HepG2 (cell line): ENCODE data around the gene WDR62. TPM values are rescaled to one million over a fixed set of nuclear protein-coding genes. Genes with fewer than 3 reads are reported as not detected.

ENCODE experiments used
- ATAC-seq: fragments of 200-7000 bp; cut with Tn5 transposase; 3 replicates; pipeline ENCODE4 v1.9.1; 2020; ENCODE audit warnings: mild to moderate bottlenecking, moderate library complexity
- BruUV-seq: library from RNA; stranded (reverse); fragments of 400-500 nt; replicated peaks from 2 replicates; lab custom pipeline; 2021; lab: Mats Ljungman, UMichigan
- CTCF ChIA-PET: fragments of 300-600 bp; formaldehyde crosslinking; extraction: SDS; loops from one replicate; lab custom pipeline; 2021; ENCODE audit warnings: low total read pairs, inconsistent platforms, low intra/inter-chr PET ratio; lab: Yijun Ruan, JAX
- POLR2A ChIA-PET: fragments of 350-600 bp; sonication (Branson Sonifier 250); formaldehyde crosslinking; loops from one replicate; lab custom pipeline; 2020; ENCODE audit warnings: antibody characterized with exemption, inconsistent platforms; lab: Yijun Ruan, JAX
- DNase-seq: peaks from one replicate; pipeline ENCODE4 v3.0.0-alpha.2; 2015; ENCODE audit warnings: low spot score
- FAIRE-seq: peaks from 3 replicates; lab custom pipeline; 2011; peaks lifted over from hg19 to GRCh38; lab: Jason Lieb, UNC
- H2AFZ ChIP-seq: one replicate; pipeline ENCODE4 v1.6.1; 2011; ENCODE audit warnings: low read length, inconsistent platforms
- H3K27ac ChIP-seq: fragments of 300-600 bp; 3 replicates; pipeline ENCODE4 v1.8.0; 2011; ENCODE audit warnings: mixed run types, mild to moderate bottlenecking, mixed read lengths, low read length, inconsistent platforms; ENCODE audit not compliant: insufficient read depth; ENCODE audit errors: extremely low read length
- H3K27me3 ChIP-seq, 2 experiments: fragments of 200-600 bp in 1 of 2; 2 replicates in 1 of 2; 3 replicates in 1 of 2; pipeline versions ENCODE4 v1.6.0 to v1.8.0; 2011; ENCODE audit warnings: low read length in 2 of 2, mild to moderate bottlenecking in 2 of 2, moderate library complexity in 2 of 2, inconsistent platforms in 1 of 2; ENCODE audit not compliant: insufficient read depth in 2 of 2, control insufficient read depth in 1 of 2
- H3K36me3 ChIP-seq, 2 experiments: fragments of 200-600 bp in 1 of 2; replicated peaks in 1 of 2; 2 replicates in 1 of 2; 3 replicates in 1 of 2; pipeline versions ENCODE4 v1.5.1 to v1.8.0; 2011; ENCODE audit warnings: low read length in 2 of 2, inconsistent platforms in 1 of 2; ENCODE audit not compliant: insufficient read depth in 2 of 2, control insufficient read depth in 1 of 2
- H3K4me1 ChIP-seq: 2 replicates; pipeline ENCODE4 v1.5.1; 2012; ENCODE audit warnings: low read length, inconsistent platforms; ENCODE audit not compliant: insufficient read depth
- H3K4me2 ChIP-seq: 2 replicates; pipeline ENCODE4 v1.6.0; 2011; ENCODE audit warnings: low read depth, low read length, inconsistent platforms
- H3K4me3 ChIP-seq, 3 experiments: fragments of 200-600 bp in 1 of 3; sonication (generic), shearing (Covaris generic) in 1 of 3; replicated peaks in 1 of 3; 2 replicates each; pipeline ENCODE4 v1.5.1; 2011 to 2016; ENCODE audit warnings: low read length in 3 of 3, inconsistent platforms in 2 of 3, low read depth in 2 of 3, mild to moderate bottlenecking in 2 of 3, control low read depth in 1 of 3, mixed read lengths in 1 of 3; ENCODE audit not compliant: insufficient read depth in 1 of 3
- H3K79me2 ChIP-seq: one replicate; pipeline ENCODE4 v1.6.1; 2011; ENCODE audit warnings: low read length, inconsistent platforms; ENCODE audit not compliant: insufficient read depth
- H3K9ac ChIP-seq: 2 replicates; pipeline ENCODE4 v1.6.0; 2011; ENCODE audit warnings: mild to moderate bottlenecking, low read depth, low read length, inconsistent platforms; ENCODE audit not compliant: insufficient read depth
- H3K9me3 ChIP-seq: 2 replicates; pipeline ENCODE4 v1.5.1; 2012; ENCODE audit warnings: mild to moderate bottlenecking, low read length
- H4K20me1 ChIP-seq: 2 replicates; pipeline ENCODE4 v1.6.0; 2011; ENCODE audit warnings: inconsistent platforms, mild to moderate bottlenecking, low read length, moderate library complexity; ENCODE audit not compliant: insufficient read depth
- HDAC1 ChIP-seq: sonication (generic); formaldehyde crosslinking; IDR thresholded peaks from 2 replicates; pipeline ENCODE4 v1.5.1; 2020; ENCODE audit warnings: mild to moderate bottlenecking, missing genetic modification reagents
- KLF6 ChIP-seq: IDR thresholded peaks from 2 replicates; pipeline ENCODE4 v1.8.0; 2016; ENCODE audit warnings: missing biosample characterization, missing genetic modification reagents
- MED13 ChIP-seq: sonication (generic); formaldehyde crosslinking; IDR thresholded peaks from 2 replicates; pipeline ENCODE4 v1.5.0; 2020; ENCODE audit warnings: missing genetic modification reagents
- NFKBIZ ChIP-seq: IDR thresholded peaks from 2 replicates; pipeline ENCODE4 v1.6.1; 2018; ENCODE audit warnings: missing genetic modification reagents, missing compliant biosample characterization
- POLR2A ChIP-seq, 2 experiments: IDR thresholded peaks; 2 replicates each; pipeline ENCODE4 v1.6.1; 2011; ENCODE audit warnings: low read depth in 2 of 2, low read length in 2 of 2, mild to moderate bottlenecking in 1 of 2, moderate library complexity in 1 of 2; ENCODE audit not compliant: insufficient read depth in 1 of 2
- SMAD9 ChIP-seq: sonication (generic); formaldehyde crosslinking; IDR thresholded peaks from 2 replicates; pipeline ENCODE4 v1.5.1; 2020; ENCODE audit warnings: mild to moderate bottlenecking, missing genetic modification reagents
- ZNF407 ChIP-seq: sonication (generic); formaldehyde crosslinking; IDR thresholded peaks from one replicate; pipeline ENCODE4 v1.5.1; 2020; ENCODE audit warnings: mild to moderate bottlenecking, missing genetic modification reagents; ENCODE audit errors: not compliant biosample characterization
- ZNF567 ChIP-seq: sonication (generic); formaldehyde crosslinking; IDR thresholded peaks from 2 replicates; pipeline ENCODE4 v1.8.1; 2023; ENCODE audit warnings: mild to moderate bottlenecking, missing genetic modification reagents, borderline replicate concordance
- ZNF614 ChIP-seq: IDR thresholded peaks from 2 replicates; pipeline ENCODE4 v1.6.1; 2018; ENCODE audit warnings: missing biosample characterization, missing genetic modification reagents, inconsistent platforms, borderline replicate concordance
- WGBS: methylation state at CpG from one replicate; pipeline ENCODE4 v1.1.6; 2017; ENCODE audit warnings: low lambda C conversion rate; 5-methylcytosine and 5-hydroxymethylcytosine counted together
- in situ Hi-C: cut with HindIII; loops from 2 replicates; pipeline ENCODE4 v1.10.0; 2017; ENCODE audit warnings: low pct_unique_long_range_greater_than_20kb; ENCODE audit not compliant: extremely low pct_ligation_motif_present
- intact Hi-C: fragments of 100-400 bp; cut with micrococcal nuclease; formaldehyde crosslinking; loops from one replicate; pipeline ENCODE4 v1.10.0; 2022; ENCODE audit not compliant: unreplicated experiment
- polyA plus RNA-seq, 8 experiments: library from polyadenylated mRNA; depleted of rRNA in 3 of 8; stranded (reverse) in 7 of 8; unstranded in 1 of 8; fragments of >200 nt; fragmentation: Illumina TruSeq in 4 of 8; extraction: Trizol in 4 of 8; gene quantifications; 2 replicates each; pipeline versions ENCODE4 v1.2.1 to v1.2.3, GENCODE V29; 2011 to 2016; ENCODE audit warnings: low read depth in 4 of 8, missing spikeins in 1 of 8, mixed read lengths in 1 of 8; ENCODE audit not compliant: insufficient read depth in 1 of 8
- total RNA-seq, 5 experiments: library from RNA; depleted of rRNA; stranded (reverse); fragments of >200 nt; fragmentation: Illumina TruSeq; extraction: Trizol; gene quantifications; 2 replicates each; pipeline ENCODE4 v1.2.3, GENCODE V29; 2016; ENCODE audit warnings: low read depth in 1 of 5

Gene WDR62
- total and polyA plus RNA-seq, 2 of the 13 experiments (the other 11 are each of a cell fraction or from before 2014, with no cell fraction given) = 5.8 to 12.5 TPM

GRCh38 chr19:36009633-36010379 is 44.9 kb upstream of the WDR62 start:
- in situ Hi-C loops = no loop called here
- H4K20me1 ChIP-seq = no peaks in the 10 kb centered on the region
- no peak overlapping the region for H2AFZ ChIP-seq
- H3K4me3 ChIP-seq = no peak overlapping the region
- no peaks in the 10 kb centered on the region for H3K9me3 ChIP-seq
- ChIA-PET CTCF (no interaction called here), POLR2A (no interaction called here)
- intact Hi-C loops = loop anchor here (2.0 kb wide), 1 partner anchor 33 kb away; no protein-coding TSS in a partner anchor
- no peaks in the 10 kb centered on the region; a peak in 1 of 5 replicates for H3K27me3 ChIP-seq
- BruUV-seq = no TSS peak
- H3K36me3 ChIP-seq = no peaks in the 10 kb centered on the region
- no peak for DNase-seq
- no peak for FAIRE-seq
- H3K4me1 ChIP-seq = peaks cover 46% of the 10 kb centered on the region
- no peak overlapping the region for H3K4me2 ChIP-seq
- peaks cover 12% of the 10 kb centered on the region for H3K79me2 ChIP-seq
- TF ChIP-seq POLR2A (IDR thresholded peaks at IDR 0.05; ENCODE audit: insufficient read depth in 1 of 2, low read depth in 2 of 2, low read length in 2 of 2) (no peak), ZNF407 (CRISPR knock-in tag) (no peak), SMAD9 (CRISPR knock-in tag) (no peak), ZNF567 (CRISPR knock-in tag) (no peak), KLF6 (CRISPR knock-in tag) (no peak), MED13 (CRISPR knock-in tag) (no peak), NFKBIZ (CRISPR knock-in tag) (no peak), ZNF614 (CRISPR knock-in tag) (no peak), HDAC1 (CRISPR knock-in tag) (no peak)
- WGBS = 90% methylated on average over 15 of the region's 15 CpGs
- no peak for ATAC-seq
- H3K9ac ChIP-seq = no peak overlapping the region
- peak overlapping the region; percentile 18 for H3K27ac ChIP-seq
